Measurements from ENCODE around the gene ATPAF2.

DNA sequence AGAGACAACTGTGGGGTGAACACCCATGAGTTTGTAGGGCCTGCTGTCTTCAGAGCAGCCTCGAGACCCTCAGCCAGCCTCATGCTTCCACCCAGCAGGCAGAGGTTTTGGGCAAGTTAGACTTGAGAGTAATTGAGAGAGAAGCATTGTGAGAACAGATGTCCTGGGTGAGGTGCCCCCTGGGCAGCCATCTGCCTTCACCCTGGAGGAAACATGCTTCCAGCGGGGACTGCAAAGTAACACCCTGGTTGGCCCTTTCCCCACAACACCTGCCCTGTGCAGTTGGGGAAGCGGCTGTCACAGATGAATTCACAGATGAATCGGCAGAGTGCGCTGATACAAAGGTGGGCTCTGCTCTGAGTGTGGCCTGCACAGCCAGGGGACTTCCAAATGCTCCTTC is 23.4 kb downstream of the ATPAF2 start:
- TF ChIP-seq POLR2AphosphoS5 (IDR thresholded peaks at IDR 0.05; ENCODE audit: low read depth, low read length) (no peak), SIN3A (IDR thresholded peaks at IDR 0.05; ENCODE audit: borderline replicate concordance, insufficient read depth, low read length) (no peak)
- TF ChIP-seq, protein P1, sequence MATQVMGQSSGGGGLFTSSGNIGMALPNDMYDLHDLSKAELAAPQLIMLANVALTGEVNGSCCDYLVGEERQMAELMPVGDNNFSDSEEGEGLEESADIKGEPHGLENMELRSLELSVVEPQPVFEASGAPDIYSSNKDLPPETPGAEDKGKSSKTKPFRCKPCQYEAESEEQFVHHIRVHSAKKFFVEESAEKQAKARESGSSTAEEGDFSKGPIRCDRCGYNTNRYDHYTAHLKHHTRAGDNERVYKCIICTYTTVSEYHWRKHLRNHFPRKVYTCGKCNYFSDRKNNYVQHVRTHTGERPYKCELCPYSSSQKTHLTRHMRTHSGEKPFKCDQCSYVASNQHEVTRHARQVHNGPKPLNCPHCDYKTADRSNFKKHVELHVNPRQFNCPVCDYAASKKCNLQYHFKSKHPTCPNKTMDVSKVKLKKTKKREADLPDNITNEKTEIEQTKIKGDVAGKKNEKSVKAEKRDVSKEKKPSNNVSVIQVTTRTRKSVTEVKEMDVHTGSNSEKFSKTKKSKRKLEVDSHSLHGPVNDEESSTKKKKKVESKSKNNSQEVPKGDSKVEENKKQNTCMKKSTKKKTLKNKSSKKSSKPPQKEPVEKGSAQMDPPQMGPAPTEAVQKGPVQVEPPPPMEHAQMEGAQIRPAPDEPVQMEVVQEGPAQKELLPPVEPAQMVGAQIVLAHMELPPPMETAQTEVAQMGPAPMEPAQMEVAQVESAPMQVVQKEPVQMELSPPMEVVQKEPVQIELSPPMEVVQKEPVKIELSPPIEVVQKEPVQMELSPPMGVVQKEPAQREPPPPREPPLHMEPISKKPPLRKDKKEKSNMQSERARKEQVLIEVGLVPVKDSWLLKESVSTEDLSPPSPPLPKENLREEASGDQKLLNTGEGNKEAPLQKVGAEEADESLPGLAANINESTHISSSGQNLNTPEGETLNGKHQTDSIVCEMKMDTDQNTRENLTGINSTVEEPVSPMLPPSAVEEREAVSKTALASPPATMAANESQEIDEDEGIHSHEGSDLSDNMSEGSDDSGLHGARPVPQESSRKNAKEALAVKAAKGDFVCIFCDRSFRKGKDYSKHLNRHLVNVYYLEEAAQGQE (IDR thresholded peaks at IDR 0.05; ENCODE audit: insufficient read depth in 1 of 2, low read depth in 2 of 2, low read length in 2 of 2), result no peak
